Gastroesophageal sphincter (tissue), 3 donors: ENCODE data around the gene BTNL8.

Experiments used
- EP300 ChIP-seq: sonication (generic); formaldehyde crosslinking; IDR thresholded peaks from one replicate; pipeline ENCODE4 v1.6.1; 2017; ENCODE audit warnings: antibody characterized with exemption, mild to moderate bottlenecking
- POLR2A ChIP-seq, 2 donors: fragments of 450-650 bp; IDR thresholded peaks; one replicate each; pipeline ENCODE4 v1.6.1; 2017; ENCODE audit warnings: antibody characterized with exemption in 2 of 2, mild to moderate bottlenecking in 2 of 2, moderate library complexity in 1 of 2
- POLR2AphosphoS5 ChIP-seq: sonication (generic); formaldehyde crosslinking; IDR thresholded peaks from one replicate; pipeline ENCODE4 v1.6.1; 2017; ENCODE audit warnings: antibody characterized with exemption
- TF ChIP-seq, protein P1 (sequence below), 4 experiments: fragments of 200-600 bp in 2 of 4; fragments of 450-650 bp in 2 of 4; sonication (generic) in 1 of 4; IDR thresholded peaks; one replicate each; pipeline ENCODE4 v1.5.1; 2017 to 2019; ENCODE audit warnings: antibody characterized with exemption in 4 of 4, mild to moderate bottlenecking in 2 of 4, moderate library complexity in 2 of 4

DNA sequence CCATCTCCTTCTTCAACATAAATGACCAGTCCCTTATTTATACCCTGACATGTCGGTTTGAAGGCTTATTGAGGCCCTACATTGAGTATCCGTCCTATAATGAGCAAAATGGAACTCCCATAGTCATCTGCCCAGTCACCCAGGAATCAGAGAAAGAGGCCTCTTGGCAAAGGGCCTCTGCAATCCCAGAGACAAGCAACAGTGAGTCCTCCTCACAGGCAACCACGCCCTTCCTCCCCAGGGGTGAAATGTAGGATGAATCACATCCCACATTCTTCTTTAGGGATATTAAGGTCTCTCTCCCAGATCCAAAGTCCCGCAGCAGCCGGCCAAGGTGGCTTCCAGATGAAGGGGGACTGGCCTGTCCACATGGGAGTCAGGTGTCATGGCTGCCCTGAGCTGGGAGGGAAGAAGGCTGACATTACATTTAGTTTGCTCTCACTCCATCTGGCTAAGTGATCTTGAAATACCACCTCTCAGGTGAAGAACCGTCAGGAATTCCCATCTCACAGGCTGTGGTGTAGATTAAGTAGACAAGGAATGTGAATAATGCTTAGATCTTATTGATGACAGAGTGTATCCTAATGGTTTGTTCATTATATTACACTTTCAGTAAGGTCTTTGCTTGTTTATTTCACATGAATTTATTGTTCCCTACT is 51.5 kb downstream of the BTNL8 start:
- TF ChIP-seq, protein P1, sequence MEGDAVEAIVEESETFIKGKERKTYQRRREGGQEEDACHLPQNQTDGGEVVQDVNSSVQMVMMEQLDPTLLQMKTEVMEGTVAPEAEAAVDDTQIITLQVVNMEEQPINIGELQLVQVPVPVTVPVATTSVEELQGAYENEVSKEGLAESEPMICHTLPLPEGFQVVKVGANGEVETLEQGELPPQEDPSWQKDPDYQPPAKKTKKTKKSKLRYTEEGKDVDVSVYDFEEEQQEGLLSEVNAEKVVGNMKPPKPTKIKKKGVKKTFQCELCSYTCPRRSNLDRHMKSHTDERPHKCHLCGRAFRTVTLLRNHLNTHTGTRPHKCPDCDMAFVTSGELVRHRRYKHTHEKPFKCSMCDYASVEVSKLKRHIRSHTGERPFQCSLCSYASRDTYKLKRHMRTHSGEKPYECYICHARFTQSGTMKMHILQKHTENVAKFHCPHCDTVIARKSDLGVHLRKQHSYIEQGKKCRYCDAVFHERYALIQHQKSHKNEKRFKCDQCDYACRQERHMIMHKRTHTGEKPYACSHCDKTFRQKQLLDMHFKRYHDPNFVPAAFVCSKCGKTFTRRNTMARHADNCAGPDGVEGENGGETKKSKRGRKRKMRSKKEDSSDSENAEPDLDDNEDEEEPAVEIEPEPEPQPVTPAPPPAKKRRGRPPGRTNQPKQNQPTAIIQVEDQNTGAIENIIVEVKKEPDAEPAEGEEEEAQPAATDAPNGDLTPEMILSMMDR (IDR thresholded peaks at IDR 0.05): no peak
- TF ChIP-seq EP300 (no peak), POLR2A (IDR thresholded peaks at IDR 0.05) (no peak), POLR2AphosphoS5 (no peak)
